ENCODE data around the gene RAB27B.
"Not testable (repeated sequence)": the region's sequence is repeated elsewhere in the genome, so short reads cannot be mapped to it uniquely, and the experiment has no call there.

RAB27B gene

GRCh38 chr18:54802178-54802577 is 26.1 kb upstream of the RAB27B start:
- CTCF ChIA-PET: interaction anchor here (0.7 kb wide), 1 partner anchor 675 kb away, joined by 5 read pairs; no protein-coding TSS in a partner anchor
- no peak for DNase-seq (ENCODE audit: low spot score)

DNA sequence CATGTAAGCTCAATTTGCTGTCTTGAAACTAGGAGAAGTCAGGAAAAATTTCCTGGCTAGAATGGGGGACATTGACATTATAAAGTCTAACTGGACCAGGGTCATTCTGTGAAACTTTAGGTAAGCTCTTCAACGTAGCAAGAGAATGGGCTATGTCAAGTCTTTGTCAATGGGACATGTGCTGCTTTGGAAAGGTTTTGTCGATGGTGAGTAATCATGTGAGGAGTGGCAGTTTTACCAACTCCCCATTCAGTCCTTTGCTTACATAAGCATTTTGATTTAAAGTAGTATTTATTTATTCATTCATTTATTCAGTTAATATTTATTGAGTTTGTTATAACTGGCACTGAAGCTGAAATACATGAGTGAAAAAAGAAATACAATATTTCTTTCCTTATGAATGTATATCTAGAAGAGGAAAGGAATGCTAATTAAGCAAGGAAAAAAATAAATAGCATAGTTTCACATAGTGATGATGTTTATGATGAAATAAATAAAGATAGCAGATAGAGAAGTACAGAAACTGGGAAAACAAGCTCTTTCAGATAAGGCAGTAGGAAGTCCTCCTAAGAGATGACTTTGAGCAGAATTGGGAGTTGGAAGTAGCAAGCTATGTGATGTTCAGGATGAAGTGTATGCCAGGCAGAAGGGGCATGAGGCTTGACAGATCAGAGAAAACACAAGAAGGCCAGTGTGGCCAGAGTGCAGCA is 25.4 kb upstream of the RAB27B start:
- ChIA-PET CTCF (interaction anchor here (0.6 to 0.7 kb wide), 2 partner anchors 180 to 675 kb away, joined by 4 to 5 read pairs; no protein-coding TSS in a partner anchor), POLR2A (ENCODE audit: low non-redundant PET) (no interaction called here)
- TF ChIP-seq, protein P1, sequence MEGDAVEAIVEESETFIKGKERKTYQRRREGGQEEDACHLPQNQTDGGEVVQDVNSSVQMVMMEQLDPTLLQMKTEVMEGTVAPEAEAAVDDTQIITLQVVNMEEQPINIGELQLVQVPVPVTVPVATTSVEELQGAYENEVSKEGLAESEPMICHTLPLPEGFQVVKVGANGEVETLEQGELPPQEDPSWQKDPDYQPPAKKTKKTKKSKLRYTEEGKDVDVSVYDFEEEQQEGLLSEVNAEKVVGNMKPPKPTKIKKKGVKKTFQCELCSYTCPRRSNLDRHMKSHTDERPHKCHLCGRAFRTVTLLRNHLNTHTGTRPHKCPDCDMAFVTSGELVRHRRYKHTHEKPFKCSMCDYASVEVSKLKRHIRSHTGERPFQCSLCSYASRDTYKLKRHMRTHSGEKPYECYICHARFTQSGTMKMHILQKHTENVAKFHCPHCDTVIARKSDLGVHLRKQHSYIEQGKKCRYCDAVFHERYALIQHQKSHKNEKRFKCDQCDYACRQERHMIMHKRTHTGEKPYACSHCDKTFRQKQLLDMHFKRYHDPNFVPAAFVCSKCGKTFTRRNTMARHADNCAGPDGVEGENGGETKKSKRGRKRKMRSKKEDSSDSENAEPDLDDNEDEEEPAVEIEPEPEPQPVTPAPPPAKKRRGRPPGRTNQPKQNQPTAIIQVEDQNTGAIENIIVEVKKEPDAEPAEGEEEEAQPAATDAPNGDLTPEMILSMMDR (conservative IDR thresholded peaks at IDR 0.05; ENCODE audit: low read depth): no peak
- DNase-seq (ENCODE audit: low spot score): no peak
- no peak overlapping the region for H3K27ac ChIP-seq

More at GRCh38 chr18:54802178-54802577, 26.1 kb upstream of the RAB27B start:
- H3K27ac ChIP-seq: no peak overlapping the region
- TF ChIP-seq, protein P1 (conservative IDR thresholded peaks at IDR 0.05; ENCODE audit: low read depth): no peak
- POLR2A ChIA-PET (ENCODE audit: low non-redundant PET): no interaction called here

- H3K27ac ChIP-seq: no peak overlapping the region
- ChIA-PET CTCF (no interaction called here), POLR2A (ENCODE audit: low non-redundant PET) (no interaction called here)
- TF ChIP-seq, protein P1 (conservative IDR thresholded peaks at IDR 0.05; ENCODE audit: low read depth): no peak
- DNase-seq (ENCODE audit: low spot score): no peak
Measured at GRCh38 chr18:54805571-54806334, 22.5 kb upstream of the RAB27B start.

DNA sequence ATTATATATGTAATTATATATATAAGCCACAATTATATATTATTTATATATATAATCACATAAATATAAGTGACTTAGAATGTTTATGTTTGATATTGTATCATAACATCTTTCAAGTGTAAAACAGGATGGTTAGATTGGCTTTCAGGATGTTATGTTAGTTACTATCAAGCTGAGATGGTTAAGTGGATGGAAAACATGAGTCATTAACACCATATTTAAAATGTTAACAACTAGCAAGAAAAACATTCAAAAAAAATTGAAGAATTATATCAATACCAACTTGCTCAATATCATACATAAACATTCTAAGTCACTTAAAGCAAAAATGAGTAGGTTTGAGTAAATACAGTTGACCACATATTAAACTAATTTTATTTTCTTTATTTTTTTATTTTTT is 21.8 kb upstream of the RAB27B start:
- no peak for DNase-seq (ENCODE audit: low spot score)
- TF ChIP-seq, protein P1 (conservative IDR thresholded peaks at IDR 0.05; ENCODE audit: low read depth): no peak
- CTCF ChIA-PET: no interaction called here
- POLR2A ChIA-PET (ENCODE audit: low non-redundant PET): no interaction called here
- no peak overlapping the region for H3K27ac ChIP-seq

- H3K27ac ChIP-seq: no peak overlapping the region
- ChIA-PET CTCF (no interaction called here), POLR2A (ENCODE audit: low non-redundant PET) (no interaction called here)
- no peak for DNase-seq (ENCODE audit: low spot score)
- TF ChIP-seq, protein P1 (conservative IDR thresholded peaks at IDR 0.05; ENCODE audit: low read depth): no peak
Measured at GRCh38 chr18:54807303-54807702, 21.0 kb upstream of the RAB27B start.

GRCh38 chr18:54810662-54811061 is 17.6 kb upstream of the RAB27B start:
- DNase-seq (ENCODE audit: low spot score); H3K27ac ChIP-seq; CTCF ChIA-PET; POLR2A ChIA-PET (ENCODE audit: low non-redundant PET): not testable (repeated sequence)

GRCh38 chr18:54812885-54813284 is 15.4 kb upstream of the RAB27B start:
- CTCF ChIA-PET: no interaction called here
- no peak for DNase-seq (ENCODE audit: low spot score)
- TF ChIP-seq, protein P1 (conservative IDR thresholded peaks at IDR 0.05; ENCODE audit: low read depth): no peak
- POLR2A ChIA-PET (ENCODE audit: low non-redundant PET): no interaction called here
- H3K27ac ChIP-seq: no peak overlapping the region
